Osteocyte (in vitro differentiated cells): Measurements from ENCODE around the gene PKDREJ. TPM values are rescaled to one million over a fixed set of nuclear protein-coding genes. Genes with fewer than 3 reads are reported as not detected.

Experiments
- DNase-seq: peaks from one replicate; pipeline ENCODE4 v3.0.0; 2021; ENCODE audit warnings: mixed read lengths; ENCODE audit not compliant: unreplicated experiment; ENCODE audit errors: extremely low spot score
- H3K27ac Mint-ChIP-seq: one replicate; pipeline ENCODE4 v1.8.0; 2021; ENCODE audit warnings: mild to moderate bottlenecking, mixed read lengths; ENCODE audit not compliant: unreplicated experiment
- H3K27me3 Mint-ChIP-seq: one replicate; pipeline ENCODE4 v1.8.0; 2021; ENCODE audit warnings: mixed read lengths; ENCODE audit not compliant: unreplicated experiment
- H3K36me3 Mint-ChIP-seq: one replicate; pipeline ENCODE4 v1.8.0; 2021; ENCODE audit warnings: mixed read lengths; ENCODE audit not compliant: unreplicated experiment
- H3K4me1 Mint-ChIP-seq: one replicate; pipeline ENCODE4 v1.8.0; 2021; ENCODE audit warnings: mixed read lengths; ENCODE audit not compliant: unreplicated experiment
- H3K4me3 Mint-ChIP-seq: one replicate; pipeline ENCODE4 v1.8.0; 2021; ENCODE audit warnings: mild to moderate bottlenecking, moderate library complexity, mixed read lengths; ENCODE audit not compliant: unreplicated experiment
- H3K9me3 Mint-ChIP-seq: one replicate; pipeline ENCODE4 v1.8.0; 2021; ENCODE audit warnings: mixed read lengths; ENCODE audit not compliant: unreplicated experiment
- CTCF ChIP-seq: fragments of 200-600 bp; sonication (generic); IDR thresholded peaks from 2 replicates; pipeline ENCODE4 v1.5.0; 2021; ENCODE audit warnings: antibody characterized with exemption, mild to moderate bottlenecking, moderate library complexity
- total RNA-seq: library from RNA; stranded (reverse); gene quantifications from 2 replicates; pipeline ENCODE4 v1.2.1, GENCODE V29; 2021

Gene PKDREJ
- total RNA-seq, 1 donor from 2014 or later = not detected

- H3K9me3 Mint-ChIP-seq = no peaks in the 10 kb centered on the region
- peaks cover 18% of the 10 kb centered on the region for H3K4me1 Mint-ChIP-seq
- peak within 1 kb of the TSS; percentile 31 for H3K27ac Mint-ChIP-seq
- no peaks in the 10 kb centered on the region for H3K36me3 Mint-ChIP-seq
- peak; percentile 95 for DNase-seq
- no peaks in the 10 kb centered on the region for H3K27me3 Mint-ChIP-seq
- H3K4me3 Mint-ChIP-seq = peak within 1 kb of the TSS; percentile 77
- peak; percentile 9 for TF ChIP-seq CTCF
Observed at GRCh38 chr22:46250035-46250782, 12.9 kb downstream of the PKDREJ start, which contains the start of gene CDPF1. Gene CDPF1, minus strand, starts transcription at chr22:46250293. Its CDS starts 2,009 bp downstream, at chr22:46248284.

GRCh38 chr22:46247443-46247975 is 15.6 kb downstream of the PKDREJ start:
- H3K4me3 Mint-ChIP-seq = no peak overlapping the region
- no peaks in the 10 kb centered on the region for H3K27me3 Mint-ChIP-seq
- no peak for DNase-seq
- H3K27ac Mint-ChIP-seq = no peak overlapping the region
- H3K9me3 Mint-ChIP-seq = no peaks in the 10 kb centered on the region
- no peaks in the 10 kb centered on the region for H3K36me3 Mint-ChIP-seq
- TF ChIP-seq CTCF = no peak
- H3K4me1 Mint-ChIP-seq = peaks cover 18% of the 10 kb centered on the region

GRCh38 chr22:46246178-46246577 is 17.0 kb downstream of the PKDREJ start:
- no peaks in the 10 kb centered on the region for H3K9me3 Mint-ChIP-seq
- H3K36me3 Mint-ChIP-seq = no peaks in the 10 kb centered on the region
- peaks cover 15% of the 10 kb centered on the region for H3K4me1 Mint-ChIP-seq
- no peaks in the 10 kb centered on the region for H3K27me3 Mint-ChIP-seq
- TF ChIP-seq CTCF = no peak
- no peak for DNase-seq
- H3K27ac Mint-ChIP-seq = no peak overlapping the region
- H3K4me3 Mint-ChIP-seq = no peak overlapping the region

GRCh38 chr22:46245511-46245910 is 17.6 kb downstream of the PKDREJ start:
- DNase-seq = no peak
- H3K27me3 Mint-ChIP-seq = no peaks in the 10 kb centered on the region
- H3K36me3 Mint-ChIP-seq = no peaks in the 10 kb centered on the region
- TF ChIP-seq CTCF = no peak
- H3K9me3 Mint-ChIP-seq = no peaks in the 10 kb centered on the region
- H3K4me3 Mint-ChIP-seq = no peak overlapping the region
- H3K27ac Mint-ChIP-seq = no peak overlapping the region
- peaks cover 11% of the 10 kb centered on the region for H3K4me1 Mint-ChIP-seq

- no peak for TF ChIP-seq CTCF
- Mint-ChIP-seq H3K9me3 (no peaks in the 10 kb centered on the region), H3K4me1 (peaks cover 11% of the 10 kb centered on the region), H3K27ac (no peak overlapping the region), H3K36me3 (peaks cover under 1% of the 10 kb centered on the region), H3K4me3 (no peak overlapping the region), H3K27me3 (no peaks in the 10 kb centered on the region)
- no peak for DNase-seq
Observed at GRCh38 chr22:46244771-46245170, 18.4 kb downstream of the PKDREJ start.
